OCI-LY3 (cell line): ENCODE measurements around the gene GLIS1.

Experiments
- H2AFZ ChIP-seq: fragments of 200-600, 300-600 bp; shearing (Covaris generic); 2 replicates; pipeline ENCODE4 v1.6.0; 2014; ENCODE audit warnings: antibody characterized with exemption, low read depth, low read length
- H3K27ac ChIP-seq: fragments of 200-600, 300-600 bp; sonication (generic); 2 replicates; pipeline ENCODE4 v1.5.1; 2014; ENCODE audit warnings: mild to moderate bottlenecking, low read length, moderate library complexity, mixed read lengths
- H3K27me3 ChIP-seq: fragments of 200-600, 300-600 bp; sonication (generic); 2 replicates; pipeline ENCODE4 v1.6.1; 2014; ENCODE audit warnings: low read depth, low read length, mixed read lengths
- H3K36me3 ChIP-seq: fragments of 200-600, 300-600 bp; sonication (generic); replicated peaks from 2 replicates; pipeline ENCODE3; 2014; ENCODE audit warnings: low read depth, low read length, mixed read lengths
- H3K4me1 ChIP-seq: fragments of 300-600, 200-600 bp; sonication (generic); 2 replicates; pipeline ENCODE4 v1.6.1; 2014; ENCODE audit warnings: low read length, mixed read lengths
- H3K4me2 ChIP-seq: fragments of 200-600, 300-600 bp; sonication (generic); 2 replicates; pipeline ENCODE4 v1.6.1; 2014; ENCODE audit warnings: low read length, mixed read lengths
- H3K4me3 ChIP-seq: fragments of 300-600, 200-600 bp; sonication (generic); 2 replicates; pipeline ENCODE4 v1.5.1; 2014; ENCODE audit warnings: antibody characterized with exemption, mild to moderate bottlenecking, low read length, moderate library complexity
- H3K79me2 ChIP-seq: fragments of 300-600, 200-600 bp; shearing (Covaris generic); 2 replicates; pipeline ENCODE4 v1.6.1; 2014; ENCODE audit warnings: mild to moderate bottlenecking, low read length, mixed read lengths
- H3K9ac ChIP-seq: fragments of 300-600, 200-600 bp; shearing (Covaris generic); 2 replicates; pipeline ENCODE4 v1.6.0; 2014; ENCODE audit warnings: mild to moderate bottlenecking, low read length, moderate library complexity
- H3K9me3 ChIP-seq: fragments of 200-600, 300-600 bp; shearing (Covaris generic); 2 replicates; pipeline ENCODE4 v1.6.1; 2014; ENCODE audit warnings: low read length, mixed read lengths; ENCODE audit not compliant: insufficient read depth
- H4K20me1 ChIP-seq: fragments of 200-600, 300-600 bp; sonication (generic); 2 replicates; pipeline ENCODE4 v1.6.1; 2016; ENCODE audit warnings: low read length, mixed read lengths; ENCODE audit not compliant: insufficient read depth
- EZH2phosphoT487 ChIP-seq: fragments of 200-600 bp; shearing (Covaris generic); IDR thresholded peaks from 2 replicates; pipeline ENCODE4 v1.6.1; 2018; ENCODE audit warnings: antibody characterized with exemption, mixed run types, low read depth
- TF ChIP-seq, protein P1 (sequence below): fragments of 200-600, 300-600 bp; sonication (generic); IDR thresholded peaks from 2 replicates; pipeline ENCODE4 v1.5.1; 2014; ENCODE audit warnings: antibody characterized with exemption, low read length, low read depth

The GLIS1 gene

DNA sequence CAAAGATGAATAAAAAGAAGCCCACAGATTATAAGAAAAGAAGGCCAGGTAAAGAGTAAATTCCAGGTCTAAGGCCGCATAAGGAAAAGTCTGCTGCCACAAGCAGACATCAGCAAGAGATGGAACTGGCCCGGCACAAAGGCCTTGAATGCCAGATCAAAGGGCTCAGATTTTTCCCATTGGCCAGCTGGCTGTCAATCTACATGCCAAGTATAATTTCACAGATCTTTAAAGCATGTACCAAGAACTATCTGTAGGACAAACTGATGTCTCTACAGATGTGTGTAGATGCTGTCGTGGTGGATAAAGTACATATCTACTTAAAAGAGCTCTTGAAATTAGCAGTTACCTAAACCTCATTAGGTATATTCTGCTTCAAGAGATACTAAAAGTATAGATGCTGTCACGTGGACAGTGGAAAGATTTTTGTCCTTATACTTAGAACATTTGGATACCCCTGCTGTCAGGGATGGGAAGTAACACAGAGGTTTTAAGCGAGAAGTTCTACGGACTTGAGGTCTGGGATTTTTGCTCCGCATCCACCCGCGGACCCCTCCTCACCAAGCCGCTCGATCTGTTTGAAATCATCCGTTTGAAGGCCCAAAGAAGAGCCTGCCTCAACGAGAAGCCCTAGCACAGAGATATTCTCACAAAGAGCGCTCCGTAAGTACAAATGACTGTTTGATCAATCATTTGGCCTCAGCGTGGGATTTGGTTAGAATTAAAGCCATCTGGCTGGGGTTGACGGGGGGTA lies 10.1 kb downstream of the GLIS1 start:
- Histone ChIP-seq H2AFZ (no peak overlapping the region), H3K4me2 (no peak overlapping the region), H3K9ac (no peak overlapping the region), H3K27me3 (no peaks in the 10 kb centered on the region), H3K79me2 (no peaks in the 10 kb centered on the region), H3K36me3 (no peaks in the 10 kb centered on the region), H3K27ac (no peak overlapping the region), H3K4me1 (no peaks in the 10 kb centered on the region), H4K20me1 (no peaks in the 10 kb centered on the region), H3K4me3 (no peak overlapping the region), H3K9me3 (no peaks in the 10 kb centered on the region)
- no peak for TF ChIP-seq EZH2phosphoT487
- TF ChIP-seq, protein P1, sequence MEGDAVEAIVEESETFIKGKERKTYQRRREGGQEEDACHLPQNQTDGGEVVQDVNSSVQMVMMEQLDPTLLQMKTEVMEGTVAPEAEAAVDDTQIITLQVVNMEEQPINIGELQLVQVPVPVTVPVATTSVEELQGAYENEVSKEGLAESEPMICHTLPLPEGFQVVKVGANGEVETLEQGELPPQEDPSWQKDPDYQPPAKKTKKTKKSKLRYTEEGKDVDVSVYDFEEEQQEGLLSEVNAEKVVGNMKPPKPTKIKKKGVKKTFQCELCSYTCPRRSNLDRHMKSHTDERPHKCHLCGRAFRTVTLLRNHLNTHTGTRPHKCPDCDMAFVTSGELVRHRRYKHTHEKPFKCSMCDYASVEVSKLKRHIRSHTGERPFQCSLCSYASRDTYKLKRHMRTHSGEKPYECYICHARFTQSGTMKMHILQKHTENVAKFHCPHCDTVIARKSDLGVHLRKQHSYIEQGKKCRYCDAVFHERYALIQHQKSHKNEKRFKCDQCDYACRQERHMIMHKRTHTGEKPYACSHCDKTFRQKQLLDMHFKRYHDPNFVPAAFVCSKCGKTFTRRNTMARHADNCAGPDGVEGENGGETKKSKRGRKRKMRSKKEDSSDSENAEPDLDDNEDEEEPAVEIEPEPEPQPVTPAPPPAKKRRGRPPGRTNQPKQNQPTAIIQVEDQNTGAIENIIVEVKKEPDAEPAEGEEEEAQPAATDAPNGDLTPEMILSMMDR: no peak

DNA sequence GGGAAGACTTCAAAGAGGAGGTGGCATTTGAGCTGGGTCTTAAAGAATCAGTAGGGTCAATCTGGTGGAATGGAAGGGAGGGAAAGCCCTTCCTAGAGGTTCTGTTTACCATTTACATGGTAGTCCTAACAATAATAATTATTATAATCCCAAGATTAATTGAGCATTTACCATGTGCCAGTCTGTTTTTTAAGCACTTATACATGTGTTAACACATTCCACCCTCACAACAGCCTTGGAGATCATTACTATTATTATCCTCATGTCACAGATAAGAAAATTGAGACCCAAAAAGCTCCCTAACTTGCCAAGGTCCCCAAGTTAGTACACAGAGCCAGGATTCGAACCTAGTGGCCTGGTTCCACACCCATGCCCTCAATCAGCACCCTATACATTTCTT lies 10.8 kb downstream of the GLIS1 start:
- no peaks in the 10 kb centered on the region for H3K36me3 ChIP-seq
- TF ChIP-seq EZH2phosphoT487: no peak
- TF ChIP-seq, protein P1: no peak
- H3K27ac ChIP-seq: no peak overlapping the region
- H2AFZ ChIP-seq: no peak overlapping the region
- no peaks in the 10 kb centered on the region for H3K4me1 ChIP-seq
- no peak overlapping the region for H3K4me2 ChIP-seq
- H3K9me3 ChIP-seq: no peaks in the 10 kb centered on the region
- no peak overlapping the region for H3K4me3 ChIP-seq
- no peaks in the 10 kb centered on the region for H3K79me2 ChIP-seq
- no peak overlapping the region for H3K9ac ChIP-seq
- no peaks in the 10 kb centered on the region for H4K20me1 ChIP-seq
- no peaks in the 10 kb centered on the region for H3K27me3 ChIP-seq

DNA sequence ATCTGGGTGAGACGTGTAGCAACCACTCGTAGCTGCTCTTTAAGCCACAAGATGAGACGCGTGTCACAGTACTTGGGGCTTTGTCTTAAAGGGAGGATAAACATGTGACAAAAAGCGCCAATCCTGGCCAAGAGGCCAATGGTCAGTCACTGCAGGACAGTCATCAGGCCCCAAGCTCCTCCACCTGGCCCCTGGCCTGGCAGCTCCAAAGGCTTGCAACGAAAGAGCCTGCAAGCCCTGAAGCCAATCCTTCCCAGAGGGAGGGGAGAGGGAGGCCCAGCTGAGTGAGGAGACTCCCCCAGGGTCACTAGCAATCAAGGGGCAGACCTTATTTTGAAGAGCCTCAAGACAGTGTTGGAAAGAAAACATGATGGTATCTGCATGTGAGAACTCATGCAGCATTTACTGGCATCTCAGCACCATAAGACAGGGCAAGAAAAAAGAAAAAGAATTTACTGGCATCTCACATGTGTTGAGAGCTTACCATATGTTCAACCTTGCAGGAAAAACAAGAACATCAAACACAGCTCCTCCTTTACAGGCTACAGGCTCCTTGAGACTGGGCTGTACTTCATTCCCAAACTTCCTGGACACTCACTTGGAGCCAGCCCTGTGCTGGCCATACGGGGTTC lies 11.4 kb downstream of the GLIS1 start:
- Histone ChIP-seq H3K36me3 (no peaks in the 10 kb centered on the region), H3K27me3 (no peaks in the 10 kb centered on the region), H3K9me3 (no peaks in the 10 kb centered on the region), H3K9ac (no peak overlapping the region), H3K4me1 (no peaks in the 10 kb centered on the region), H3K27ac (no peak overlapping the region), H3K4me3 (no peak overlapping the region), H3K4me2 (no peak overlapping the region), H4K20me1 (no peaks in the 10 kb centered on the region), H3K79me2 (no peaks in the 10 kb centered on the region), H2AFZ (no peak overlapping the region)
- TF ChIP-seq, protein P1: no peak
- TF ChIP-seq EZH2phosphoT487: no peak

DNA sequence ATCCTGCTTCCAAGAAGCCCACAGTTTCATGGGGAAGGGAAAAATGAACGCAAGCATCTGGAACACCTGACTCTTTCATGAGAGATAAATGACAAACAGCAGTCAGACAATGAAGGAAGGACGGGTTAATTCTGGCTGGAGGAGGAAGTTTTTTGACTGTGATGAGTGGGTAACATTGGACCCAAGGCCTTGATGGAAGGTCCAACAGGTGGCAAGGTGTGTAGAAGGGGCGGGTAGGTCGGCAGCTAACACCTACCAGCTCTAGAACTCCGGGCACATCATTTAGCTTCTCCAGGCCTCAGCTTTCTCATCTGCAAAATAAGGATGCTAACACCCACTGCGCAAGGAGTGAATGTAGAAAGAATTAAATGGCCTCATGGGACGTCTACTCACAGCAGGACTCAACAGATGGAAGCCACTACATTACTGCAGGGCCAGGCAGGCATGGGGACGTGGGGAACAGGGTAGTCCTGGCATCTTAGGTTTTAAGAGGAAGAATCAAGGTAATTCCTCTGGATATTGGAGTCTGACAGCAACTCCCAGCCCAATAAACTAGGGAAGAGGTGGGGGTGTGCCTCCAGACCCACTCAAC lies 12.9 kb downstream of the GLIS1 start:
- Histone ChIP-seq H3K79me2 (no peaks in the 10 kb centered on the region), H3K4me1 (no peaks in the 10 kb centered on the region), H2AFZ (no peak overlapping the region), H3K27me3 (no peaks in the 10 kb centered on the region), H3K36me3 (no peaks in the 10 kb centered on the region), H3K9ac (no peak overlapping the region), H4K20me1 (no peaks in the 10 kb centered on the region), H3K4me2 (no peak overlapping the region), H3K4me3 (no peak overlapping the region), H3K27ac (no peak overlapping the region), H3K9me3 (no peaks in the 10 kb centered on the region)
- TF ChIP-seq EZH2phosphoT487: no peak
- TF ChIP-seq, protein P1: no peak
